GM12872 (cell line): ENCODE data around the gene BMPER.

Experiments used
- TF ChIP-seq, protein P1 (sequence below): IDR thresholded peaks from 3 replicates; pipeline ENCODE4 v1.5.1; 2011; ENCODE audit warnings: low read depth, mild to moderate bottlenecking, low read length, moderate library complexity; ENCODE audit not compliant: insufficient read depth

BMPER gene

DNA sequence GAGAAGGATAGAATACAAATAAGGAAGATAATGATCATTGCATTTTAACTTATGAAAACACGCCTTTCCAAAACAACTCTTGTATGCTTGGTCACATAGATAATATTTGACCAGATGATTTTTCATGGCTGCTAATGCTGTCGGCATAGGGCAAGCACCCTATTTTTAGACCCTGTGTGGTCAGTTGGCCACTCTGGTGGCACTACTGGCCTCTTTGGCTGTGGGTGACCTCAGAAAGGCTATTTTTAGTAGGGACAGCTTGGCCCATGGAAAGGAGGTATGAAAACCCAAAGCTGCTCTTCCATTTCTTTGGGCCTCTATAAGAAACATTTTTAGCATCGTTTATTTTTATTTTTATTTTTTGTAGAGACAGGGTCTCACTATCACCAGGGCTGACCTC, 12.3 kb downstream of the BMPER start:
- TF ChIP-seq, protein P1, sequence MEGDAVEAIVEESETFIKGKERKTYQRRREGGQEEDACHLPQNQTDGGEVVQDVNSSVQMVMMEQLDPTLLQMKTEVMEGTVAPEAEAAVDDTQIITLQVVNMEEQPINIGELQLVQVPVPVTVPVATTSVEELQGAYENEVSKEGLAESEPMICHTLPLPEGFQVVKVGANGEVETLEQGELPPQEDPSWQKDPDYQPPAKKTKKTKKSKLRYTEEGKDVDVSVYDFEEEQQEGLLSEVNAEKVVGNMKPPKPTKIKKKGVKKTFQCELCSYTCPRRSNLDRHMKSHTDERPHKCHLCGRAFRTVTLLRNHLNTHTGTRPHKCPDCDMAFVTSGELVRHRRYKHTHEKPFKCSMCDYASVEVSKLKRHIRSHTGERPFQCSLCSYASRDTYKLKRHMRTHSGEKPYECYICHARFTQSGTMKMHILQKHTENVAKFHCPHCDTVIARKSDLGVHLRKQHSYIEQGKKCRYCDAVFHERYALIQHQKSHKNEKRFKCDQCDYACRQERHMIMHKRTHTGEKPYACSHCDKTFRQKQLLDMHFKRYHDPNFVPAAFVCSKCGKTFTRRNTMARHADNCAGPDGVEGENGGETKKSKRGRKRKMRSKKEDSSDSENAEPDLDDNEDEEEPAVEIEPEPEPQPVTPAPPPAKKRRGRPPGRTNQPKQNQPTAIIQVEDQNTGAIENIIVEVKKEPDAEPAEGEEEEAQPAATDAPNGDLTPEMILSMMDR = no peak

DNA sequence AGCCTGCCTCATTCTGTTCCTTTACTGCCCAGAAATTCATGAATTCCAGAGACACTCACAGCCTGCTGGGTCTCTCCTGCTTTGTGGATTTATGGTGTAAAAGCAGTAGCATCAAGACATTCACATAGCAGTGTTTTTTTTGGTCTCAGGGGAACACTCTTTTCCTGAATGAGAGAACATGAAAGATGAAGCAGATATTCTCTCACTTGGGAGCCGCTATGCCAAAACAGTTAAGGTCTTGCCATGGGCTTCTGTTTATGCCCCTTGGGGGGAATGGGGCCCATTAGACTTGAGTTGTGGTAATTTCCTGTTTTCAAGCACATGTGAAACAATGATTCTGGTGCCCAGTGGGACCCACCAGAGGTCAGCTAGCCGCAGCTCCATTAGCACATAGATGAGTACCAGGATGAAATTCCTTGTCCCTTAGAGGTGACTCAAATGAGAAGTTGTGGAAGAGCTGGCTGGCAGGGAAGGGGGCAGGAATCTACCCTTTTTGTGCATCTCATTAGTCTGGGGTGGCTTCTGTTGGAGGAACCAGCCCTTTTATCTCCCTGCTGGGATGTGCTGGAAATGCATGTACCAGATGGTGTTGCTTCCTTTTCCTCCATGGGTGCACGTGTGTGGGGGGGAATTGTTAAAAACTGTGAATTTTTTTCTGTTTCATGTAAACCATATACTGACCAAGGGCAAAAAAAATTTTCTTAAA, 13.3 kb downstream of the BMPER start:
- TF ChIP-seq, protein P1 = no peak

GRCh38 chr7:33919449-33919848, 14.1 kb downstream of the BMPER start:
- TF ChIP-seq, protein P1 = no peak

- TF ChIP-seq, protein P1 = no peak
Observed at GRCh38 chr7:33921216-33921938, 16.0 kb downstream of the BMPER start.

DNA sequence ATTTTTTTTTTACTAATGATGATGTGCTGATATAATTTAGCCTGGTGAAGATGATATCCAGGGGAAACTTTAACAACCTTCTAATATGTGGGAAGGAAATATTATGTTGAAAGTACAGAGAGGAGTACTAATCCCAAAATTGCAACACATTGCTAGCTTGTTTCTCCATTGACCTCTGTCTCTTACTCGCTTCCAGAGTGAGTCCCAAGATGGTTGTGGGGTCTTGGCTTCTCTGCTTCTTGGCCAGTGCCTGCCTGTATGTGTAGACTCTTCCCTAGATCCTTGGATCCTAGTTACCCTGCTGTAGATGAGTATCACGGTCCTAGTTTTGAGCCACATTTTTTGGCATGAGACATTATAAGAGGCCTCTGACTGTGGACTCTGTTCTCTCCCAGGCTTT, 17.5 kb downstream of the BMPER start:
- TF ChIP-seq, protein P1 = no peak

DNA sequence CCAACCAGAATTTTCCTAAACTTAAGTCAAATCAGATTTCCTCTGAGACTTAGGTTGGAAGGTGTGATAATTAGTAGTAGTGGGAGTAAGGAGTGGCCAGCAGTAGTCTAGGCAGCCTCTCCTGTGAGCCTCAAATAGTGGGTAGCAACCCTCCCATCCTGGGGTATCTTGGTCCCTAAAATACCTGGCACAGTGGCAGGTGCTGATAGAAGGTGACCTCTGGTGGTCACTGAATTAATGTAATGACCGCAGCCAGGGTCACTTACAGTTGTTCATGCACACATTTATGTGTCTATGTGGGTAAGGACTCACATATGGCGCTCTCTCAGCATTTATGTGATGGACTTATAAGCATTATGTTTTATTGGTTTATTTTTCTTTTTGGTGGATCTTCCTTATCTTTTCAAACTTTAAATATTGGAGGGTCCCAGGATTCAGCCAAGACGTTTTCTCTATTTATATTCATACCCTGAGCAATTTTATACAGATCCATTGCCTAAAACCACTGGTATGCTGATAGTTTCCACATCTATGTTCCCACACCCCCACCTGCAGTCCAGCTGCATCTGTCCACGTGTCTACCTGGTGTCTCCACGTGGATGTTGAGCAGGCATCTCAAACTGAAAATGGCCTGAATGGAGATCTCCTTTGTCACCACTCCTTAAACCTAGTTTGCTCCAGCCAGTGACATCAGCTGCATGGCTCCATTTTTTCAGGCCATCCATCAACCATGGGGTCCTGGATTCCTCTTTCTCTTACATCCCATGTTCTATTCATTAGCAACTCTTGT, 18.3 kb downstream of the BMPER start:
- TF ChIP-seq, protein P1 = no peak

- TF ChIP-seq, protein P1 = no peak
Observed at GRCh38 chr7:33926535-33926934, 21.2 kb downstream of the BMPER start.
